Sigmoid colon (tissue), 7 donors: ENCODE measurements around the gene LRRC17. TPM values are rescaled to one million over a fixed set of nuclear protein-coding genes. Genes with fewer than 3 reads are reported as not detected.

ENCODE experiments used
- DNase-seq: peaks from one replicate; pipeline ENCODE4 v3.0.0-alpha.2; 2019
- H3K27ac ChIP-seq, 4 donors: fragments of 200-600 bp; sonication (generic); one replicate each; pipeline ENCODE4 v1.5.1; 2016 to 2019; ENCODE audit warnings: mild to moderate bottlenecking in 1 of 4
- H3K27me3 ChIP-seq, 3 donors: fragments of 200-600 bp; sonication (generic); one replicate each; pipeline ENCODE4 v1.5.1; 2019; ENCODE audit warnings: mild to moderate bottlenecking in 1 of 3
- H3K36me3 ChIP-seq, 4 donors: fragments of 200-600 bp; sonication (generic); one replicate each; pipeline ENCODE4 v1.5.1; 2016 to 2019
- H3K4me1 ChIP-seq, 4 donors: fragments of 200-600 bp; sonication (generic); one replicate each; pipeline ENCODE4 v1.5.1; 2017 to 2019
- H3K4me3 ChIP-seq, 4 donors: fragments of 200-600 bp; sonication (generic); one replicate each; pipeline ENCODE4 v1.5.1; 2017 to 2019; ENCODE audit warnings: mild to moderate bottlenecking in 2 of 4, moderate library complexity in 1 of 4
- H3K9me3 ChIP-seq, 4 donors: fragments of 200-600 bp in 3 of 4; sonication (generic) in 3 of 4; one replicate each; pipeline versions ENCODE4 v1.5.1 to v1.6.1; 2013 to 2019
- CTCF ChIP-seq, 4 experiments: fragments of 450-650 bp in 3 of 4; fragments of 200-600 bp in 1 of 4; IDR thresholded peaks; one replicate each; pipeline ENCODE4 v1.5.1; 2016 to 2019; ENCODE audit warnings: antibody characterized with exemption in 4 of 4, mild to moderate bottlenecking in 3 of 4, moderate library complexity in 2 of 4
- EP300 ChIP-seq, 4 donors: sonication (generic); formaldehyde crosslinking; IDR thresholded peaks; one replicate each; pipeline ENCODE4 v1.6.1; 2017; ENCODE audit warnings: antibody characterized with exemption in 4 of 4
- POLR2A ChIP-seq, 2 donors: fragments of 450-650 bp; IDR thresholded peaks; one replicate each; pipeline ENCODE4 v1.6.1; 2016; ENCODE audit warnings: antibody characterized with exemption in 2 of 2, mild to moderate bottlenecking in 2 of 2, moderate library complexity in 2 of 2
- POLR2AphosphoS5 ChIP-seq, 4 donors: sonication (generic); formaldehyde crosslinking; IDR thresholded peaks; one replicate each; pipeline ENCODE4 v1.6.1; 2017; ENCODE audit warnings: antibody characterized with exemption in 4 of 4
- WGBS, 2 donors: extraction: QIAGEN DNeasy Blood & Tissue Kit; methylation state at CpG; one replicate each; pipeline ENCODE4 v1.1.7; 2013; 5-methylcytosine and 5-hydroxymethylcytosine counted together
- intact Hi-C: fragments of 100-400 bp; cut with DNase I; formaldehyde crosslinking; loops from one replicate; pipeline ENCODE4 v1.15.1; 2023
- polyA plus RNA-seq, 3 donors: library from polyadenylated mRNA; stranded (reverse); fragments of 200-250 nt; gene quantifications; one replicate each; pipeline ENCODE4 v1.2.3, GENCODE V29; 2013
- total RNA-seq, 4 donors: library from RNA; depleted of rRNA; stranded (reverse); fragments of >200 nt; gene quantifications; one replicate each; pipeline ENCODE4 v1.1.0, GENCODE V29; 2016
- donor health status: healthy with polysubstance abuse.
- donor health status: Bipolar disorder and iron deficiency.
- donor health status: healthy.

The LRRC17 gene
- total and polyA plus RNA-seq, 7 donors = 0.41 to 5.5 (median 1.1) TPM; not detected in 1

GRCh38 chr7:102917436-102918353 lies 4.9 kb downstream of the LRRC17 start:
- DNase-seq = no peak
- H3K4me3 ChIP-seq = no peak overlapping the region
- intact Hi-C loops = no loop called here
- H3K4me1 ChIP-seq = no peaks in the 10 kb centered on the region
- TF ChIP-seq POLR2A (IDR thresholded peaks at IDR 0.05) = no peak
- TF ChIP-seq POLR2AphosphoS5 (IDR thresholded peaks at IDR 0.05) = no peak
- no peak for TF ChIP-seq EP300 (IDR thresholded peaks at IDR 0.05)
- TF ChIP-seq CTCF (IDR thresholded peaks at IDR 0.05) = no peak
- no peak overlapping the region for H3K27ac ChIP-seq
- H3K36me3 ChIP-seq = no peaks in the 10 kb centered on the region
- no peaks in the 10 kb centered on the region for H3K27me3 ChIP-seq
- no peaks in the 10 kb centered on the region for H3K9me3 ChIP-seq
- 89 to 90% methylated on average over 5 of the region's 5 CpGs for WGBS, 2 donors

- TF ChIP-seq POLR2AphosphoS5 (IDR thresholded peaks at IDR 0.05) (no peak), POLR2A (IDR thresholded peaks at IDR 0.05) (no peak), EP300 (IDR thresholded peaks at IDR 0.05) (no peak), CTCF (IDR thresholded peaks at IDR 0.05) (no peak)
- no peaks in the 10 kb centered on the region for H3K4me1 ChIP-seq
- no peak overlapping the region for H3K4me3 ChIP-seq
- WGBS, 2 donors = 50 to 59% methylated on average over 1 of the region's 1 CpG
- no peak overlapping the region for H3K27ac ChIP-seq
- DNase-seq = no peak
- no peaks in the 10 kb centered on the region for H3K9me3 ChIP-seq
- no peaks in the 10 kb centered on the region for H3K27me3 ChIP-seq
- H3K36me3 ChIP-seq = no peaks in the 10 kb centered on the region
- intact Hi-C loops = no loop called here
These were observed 6.0 kb downstream of the LRRC17 start for GRCh38 chr7:102918845-102919244.

GRCh38 chr7:102925976-102926782 lies 13.4 kb downstream of the LRRC17 start:
- no peak overlapping the region for H3K4me3 ChIP-seq
- H3K36me3 ChIP-seq = no peaks in the 10 kb centered on the region
- TF ChIP-seq POLR2AphosphoS5 (IDR thresholded peaks at IDR 0.05) (no peak), POLR2A (IDR thresholded peaks at IDR 0.05) (no peak), CTCF (IDR thresholded peaks at IDR 0.05) (no peak), EP300 (IDR thresholded peaks at IDR 0.05) (no peak)
- H3K27me3 ChIP-seq = no peaks in the 10 kb centered on the region
- intact Hi-C loops = no loop called here
- WGBS, 2 donors = 76% methylated on average over 5 of the region's 5 CpGs
- H3K27ac ChIP-seq = no peak overlapping the region
- no peaks in the 10 kb centered on the region for H3K9me3 ChIP-seq
- H3K4me1 ChIP-seq = no peaks in the 10 kb centered on the region
- no peak for DNase-seq

- TF ChIP-seq POLR2A (IDR thresholded peaks at IDR 0.05) (no peak), POLR2AphosphoS5 (IDR thresholded peaks at IDR 0.05) (no peak), CTCF (IDR thresholded peaks at IDR 0.05) (no peak), EP300 (IDR thresholded peaks at IDR 0.05) (no peak)
- no peak for DNase-seq
- no peaks in the 10 kb centered on the region for H3K36me3 ChIP-seq
These were observed 14.0 kb downstream of the LRRC17 start for GRCh38 chr7:102926783-102927140.

More at GRCh38 chr7:102926783-102927140, 14.0 kb downstream of the LRRC17 start:
- no peaks in the 10 kb centered on the region for H3K27me3 ChIP-seq
- H3K4me1 ChIP-seq = no peaks in the 10 kb centered on the region
- no peak overlapping the region for H3K4me3 ChIP-seq
- H3K27ac ChIP-seq = no peak overlapping the region
- H3K9me3 ChIP-seq = no peaks in the 10 kb centered on the region
- intact Hi-C loops = no loop called here
